ENCODE measurements around the gene DEPDC4. TPM values are rescaled to one million over a fixed set of nuclear protein-coding genes. Genes with fewer than 3 reads are reported as not detected.

DEPDC4 gene
- total and polyA plus RNA-seq, 2 experiments from 2014 or later: 1.5 TPM; not detected in 1

DNA sequence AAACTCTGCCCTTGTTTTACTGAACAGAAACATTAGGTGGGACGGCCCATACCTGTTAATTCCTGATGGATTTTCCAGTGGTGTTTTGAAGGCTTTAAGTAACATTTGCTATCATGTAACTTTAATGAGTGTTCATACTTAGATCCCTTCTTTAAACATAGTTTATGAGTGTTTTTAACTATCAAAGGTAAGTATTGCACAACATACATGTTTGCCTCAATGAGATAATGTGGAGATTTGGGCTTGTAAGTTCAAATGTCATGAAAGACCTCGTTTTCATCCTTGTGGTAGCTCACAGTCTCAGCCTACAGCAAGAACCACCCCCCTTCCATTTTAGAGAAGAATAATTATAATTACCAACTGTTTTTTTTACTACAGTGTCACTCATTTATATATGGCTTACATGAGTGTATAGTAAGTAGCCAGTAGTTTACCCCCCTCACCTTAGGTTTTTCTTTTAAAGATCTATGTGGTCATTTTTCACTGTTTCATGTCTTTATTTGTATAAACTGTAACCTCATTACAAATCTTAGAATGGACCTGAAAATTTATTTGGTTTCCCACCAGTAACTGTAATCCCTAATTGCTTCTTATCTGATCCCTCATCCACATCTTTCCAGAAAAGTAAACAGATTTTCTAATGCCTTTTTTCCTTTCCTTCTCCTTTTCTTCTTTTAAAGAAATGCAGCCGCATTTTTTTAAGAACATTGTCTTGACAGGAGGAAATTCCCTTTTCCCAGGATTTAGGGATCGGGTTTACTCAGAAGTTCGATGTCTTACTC is 47.4 kb downstream of the DEPDC4 start:
- Histone ChIP-seq H3K4me2 (ENCODE audit: unreplicated experiment) (no peak overlapping the region), H3K9me2 (ENCODE audit: insufficient read depth) (no peaks in the 10 kb centered on the region), H3K36me3 (ENCODE audit: low read depth) (peaks cover 38% of the 10 kb centered on the region), H3K9me3 (ENCODE audit: low read depth) (no peaks in the 10 kb centered on the region), H3F3A (ENCODE audit: insufficient read depth) (no peaks in the 10 kb centered on the region), H3K27ac (no peak overlapping the region), H3K79me2 (ENCODE audit: insufficient read depth) (no peaks in the 10 kb centered on the region), H4K20me1 (ENCODE audit: insufficient read depth) (no peaks in the 10 kb centered on the region), H2AFZ (no peak overlapping the region), H3K9ac (no peak overlapping the region), H3K4me3 (no peak overlapping the region), H3K4me1 (ENCODE audit: insufficient read depth) (no peaks in the 10 kb centered on the region), H3K27me3 (replicated peaks; ENCODE audit: insufficient read depth) (no peaks in the 10 kb centered on the region)
- no peak for TF ChIP-seq EZH2phosphoT487 (IDR thresholded peaks at IDR 0.05; ENCODE audit: insufficient read depth, low read depth)
- TF ChIP-seq EZH2 (IDR thresholded peaks at IDR 0.05; ENCODE audit: insufficient read depth, poor library complexity, severe bottlenecking): no peak
- DNase-seq: no peak
- in situ Hi-C loops (cut with MboI): loop anchor here (10.0 kb wide), 1 partner anchor 165 kb away; no protein-coding TSS in a partner anchor
- 93 to 94% methylated on average over 5 of the region's 5 CpGs for WGBS, 2 experiments (ENCODE audit: low coverage in 1 of 2, low lambda C conversion rate in 2 of 2, missing lambda C conversion rate in 2 of 2)

DNA sequence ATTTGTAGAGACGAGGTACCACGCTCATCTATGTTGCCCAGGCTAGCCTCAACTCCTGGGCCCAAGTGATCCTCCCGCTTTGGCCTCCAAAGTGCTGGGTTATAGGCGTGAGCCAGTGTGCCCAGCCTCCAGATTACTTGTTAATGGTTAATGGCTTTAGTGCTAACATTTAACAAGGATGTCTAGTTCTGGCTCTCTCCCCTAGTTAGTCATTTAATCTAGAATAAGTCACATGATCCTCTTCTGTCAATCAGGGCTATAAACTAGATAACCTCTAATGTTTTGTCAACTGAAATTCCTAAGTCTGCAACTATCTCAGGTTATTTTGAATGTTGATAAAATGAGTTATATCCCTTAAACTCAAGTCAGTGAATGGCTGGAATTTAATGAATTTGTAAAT is 50.5 kb downstream of the DEPDC4 start:
- no peaks in the 10 kb centered on the region for H4K20me1 ChIP-seq (ENCODE audit: insufficient read depth)
- no peak overlapping the region for H3K27ac ChIP-seq
- no peaks in the 10 kb centered on the region for H3K9me3 ChIP-seq (ENCODE audit: low read depth)
- H3K4me1 ChIP-seq (ENCODE audit: insufficient read depth): no peaks in the 10 kb centered on the region
- TF ChIP-seq EZH2phosphoT487 (IDR thresholded peaks at IDR 0.05; ENCODE audit: insufficient read depth, low read depth): no peak
- no peak for TF ChIP-seq EZH2 (IDR thresholded peaks at IDR 0.05; ENCODE audit: insufficient read depth, poor library complexity, severe bottlenecking)
- in situ Hi-C loops (cut with MboI): loop anchor here (10.0 kb wide), 1 partner anchor 162 kb away; no protein-coding TSS in a partner anchor
- no peak for DNase-seq
- H3K36me3 ChIP-seq (ENCODE audit: low read depth): peaks cover 45% of the 10 kb centered on the region
- 94 to 99% methylated on average over 4 of the region's 4 CpGs for WGBS, 2 experiments (ENCODE audit: low coverage in 1 of 2, low lambda C conversion rate in 2 of 2, missing lambda C conversion rate in 2 of 2)
- no peaks in the 10 kb centered on the region for H3K27me3 ChIP-seq (replicated peaks; ENCODE audit: insufficient read depth)
- H3K79me2 ChIP-seq (ENCODE audit: insufficient read depth): no peaks in the 10 kb centered on the region
- H3K9me2 ChIP-seq (ENCODE audit: insufficient read depth): no peaks in the 10 kb centered on the region
- no peak overlapping the region for H3K4me2 ChIP-seq (ENCODE audit: unreplicated experiment)
- H3K9ac ChIP-seq: no peak overlapping the region
- H3F3A ChIP-seq (ENCODE audit: insufficient read depth): no peaks in the 10 kb centered on the region
- no peak overlapping the region for H3K4me3 ChIP-seq
- no peak overlapping the region for H2AFZ ChIP-seq

DNA sequence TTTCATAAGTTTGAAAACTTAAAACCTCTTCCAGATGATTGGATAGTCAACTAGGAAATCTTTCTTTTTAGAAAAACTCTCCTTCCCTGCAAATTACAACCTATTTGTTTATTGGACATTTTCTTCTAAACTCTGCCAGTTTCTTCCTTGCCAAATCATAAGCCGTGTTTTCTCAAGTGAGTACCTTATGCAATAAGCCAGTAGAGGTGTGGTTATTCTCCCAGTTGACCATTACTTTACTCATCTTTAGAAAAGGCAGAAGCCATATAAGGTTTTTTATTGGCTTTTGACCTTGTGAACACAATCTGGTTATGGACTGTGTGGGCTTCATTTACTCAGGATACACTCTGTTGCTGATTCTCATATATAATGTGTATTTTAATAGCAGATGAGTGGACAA is 51.7 kb downstream of the DEPDC4 start:
- no peaks in the 10 kb centered on the region for H3K9me3 ChIP-seq (ENCODE audit: low read depth)
- no peak overlapping the region for H3K4me3 ChIP-seq
- peaks cover 41% of the 10 kb centered on the region for H3K36me3 ChIP-seq (ENCODE audit: low read depth)
- H3K27me3 ChIP-seq (replicated peaks; ENCODE audit: insufficient read depth): no peaks in the 10 kb centered on the region
- no peaks in the 10 kb centered on the region for H3K9me2 ChIP-seq (ENCODE audit: insufficient read depth)
- no peaks in the 10 kb centered on the region for H4K20me1 ChIP-seq (ENCODE audit: insufficient read depth)
- no peaks in the 10 kb centered on the region for H3K79me2 ChIP-seq (ENCODE audit: insufficient read depth)
- H2AFZ ChIP-seq: no peak overlapping the region
- WGBS, 2 experiments (ENCODE audit: low coverage in 1 of 2, low lambda C conversion rate in 2 of 2, missing lambda C conversion rate in 2 of 2): 97 to 100% methylated on average over 1 of the region's 1 CpG
- no peak overlapping the region for H3K4me2 ChIP-seq (ENCODE audit: unreplicated experiment)
- H3K4me1 ChIP-seq (ENCODE audit: insufficient read depth): no peaks in the 10 kb centered on the region
- in situ Hi-C loops (cut with MboI): loop anchor here (10.0 kb wide), 1 partner anchor 160 kb away; no protein-coding TSS in a partner anchor
- H3F3A ChIP-seq (ENCODE audit: insufficient read depth): no peaks in the 10 kb centered on the region
- no peak for DNase-seq
- TF ChIP-seq EZH2 (IDR thresholded peaks at IDR 0.05; ENCODE audit: insufficient read depth, poor library complexity, severe bottlenecking) (no peak), EZH2phosphoT487 (IDR thresholded peaks at IDR 0.05; ENCODE audit: insufficient read depth, low read depth) (no peak)
- H3K9ac ChIP-seq: no peak overlapping the region
- H3K27ac ChIP-seq: no peak overlapping the region

DNA sequence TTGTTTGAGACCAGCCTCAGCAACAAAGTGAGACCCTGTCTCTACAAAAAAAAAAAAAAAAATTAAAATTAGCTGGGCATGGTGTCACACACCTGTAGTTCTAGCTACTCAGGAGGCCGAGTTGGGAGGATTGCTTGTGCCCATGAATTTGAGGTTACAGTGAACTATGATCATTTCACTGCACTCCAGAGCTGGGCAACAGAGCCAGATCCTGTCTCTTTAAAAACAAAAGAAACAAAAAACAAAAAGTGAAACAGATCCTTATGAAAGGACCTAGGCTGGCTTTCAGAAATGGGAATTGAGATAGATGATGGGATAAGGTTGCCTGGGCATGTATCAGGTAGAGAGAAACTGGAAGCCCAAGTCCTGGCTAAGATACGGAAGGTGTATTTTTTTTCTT is 52.4 kb downstream of the DEPDC4 start:
- no peaks in the 10 kb centered on the region for H3K9me3 ChIP-seq (ENCODE audit: low read depth)
- H3K9me2 ChIP-seq (ENCODE audit: insufficient read depth): no peaks in the 10 kb centered on the region
- WGBS, 2 experiments (ENCODE audit: low coverage in 1 of 2, low lambda C conversion rate in 2 of 2, missing lambda C conversion rate in 2 of 2): 94 to 99% methylated on average over 2 of the region's 2 CpGs
- H3K27me3 ChIP-seq (replicated peaks; ENCODE audit: insufficient read depth): no peaks in the 10 kb centered on the region
- in situ Hi-C loops (cut with MboI): loop anchor here (10.0 kb wide), 1 partner anchor 160 kb away; no protein-coding TSS in a partner anchor
- no peaks in the 10 kb centered on the region for H3K4me1 ChIP-seq (ENCODE audit: insufficient read depth)
- H3K4me2 ChIP-seq (ENCODE audit: unreplicated experiment): no peak overlapping the region
- H3K79me2 ChIP-seq (ENCODE audit: insufficient read depth): no peaks in the 10 kb centered on the region
- no peak overlapping the region for H3K4me3 ChIP-seq
- no peak for DNase-seq
- no peaks in the 10 kb centered on the region for H3F3A ChIP-seq (ENCODE audit: insufficient read depth)
- TF ChIP-seq EZH2phosphoT487 (IDR thresholded peaks at IDR 0.05; ENCODE audit: insufficient read depth, low read depth) (no peak), EZH2 (IDR thresholded peaks at IDR 0.05; ENCODE audit: insufficient read depth, poor library complexity, severe bottlenecking) (no peak)
- H3K27ac ChIP-seq: no peak overlapping the region
- H2AFZ ChIP-seq: no peak overlapping the region
- peaks cover 40% of the 10 kb centered on the region for H3K36me3 ChIP-seq (ENCODE audit: low read depth)
- no peaks in the 10 kb centered on the region for H4K20me1 ChIP-seq (ENCODE audit: insufficient read depth)
- H3K9ac ChIP-seq: no peak overlapping the region

Measured in GM23248 (cell line).